SK-N-SH (cell line): ENCODE results near the gene TRPC6.

ENCODE experiments used
- EP300 ChIP-seq, 2 experiments: IDR thresholded peaks; 2 replicates each; pipeline versions ENCODE4 v1.4.0 to v1.6.1; 2012; ENCODE audit warnings: borderline replicate concordance in 1 of 2, low read depth in 1 of 2, low read length in 1 of 2
- FOXM1 ChIP-seq: IDR thresholded peaks from 2 replicates; pipeline ENCODE4 v1.4.0; 2012; ENCODE audit warnings: low read depth, mild to moderate bottlenecking
- POLR2AphosphoS5 ChIP-seq: IDR thresholded peaks from 2 replicates; pipeline ENCODE4 v1.6.1; 2012; ENCODE audit warnings: low read depth, low read length
- RAD21 ChIP-seq: IDR thresholded peaks from 2 replicates; pipeline ENCODE4 v1.6.1; 2012; ENCODE audit warnings: mild to moderate bottlenecking, low read length
- RFX5 ChIP-seq: IDR thresholded peaks from 2 replicates; pipeline ENCODE4 v1.6.1; 2012; ENCODE audit warnings: mild to moderate bottlenecking, improper control_type of control experiment, low read length
- SIN3A ChIP-seq: IDR thresholded peaks from 2 replicates; pipeline ENCODE4 v1.6.1; 2012; ENCODE audit warnings: low read depth, mild to moderate bottlenecking, low read length, moderate library complexity, borderline replicate concordance
- TEAD4 ChIP-seq: IDR thresholded peaks from 2 replicates; pipeline ENCODE4 v1.4.0; 2012; ENCODE audit warnings: mild to moderate bottlenecking, borderline replicate concordance; ENCODE audit not compliant: insufficient read depth
- YY1 ChIP-seq: IDR thresholded peaks from 2 replicates; pipeline ENCODE4 v1.4.0; 2012; ENCODE audit warnings: low read depth, mild to moderate bottlenecking
- TF ChIP-seq, protein P1 (sequence below): IDR thresholded peaks from 2 replicates; pipeline ENCODE4 v1.4.0; 2012; ENCODE audit warnings: low read depth
- TF ChIP-seq, protein P2 (sequence below): fragments of 200-600 bp; sonication (generic); IDR thresholded peaks from 2 replicates; pipeline ENCODE4 v1.6.1; 2017; ENCODE audit warnings: antibody characterized with exemption, mild to moderate bottlenecking, moderate library complexity

DNA sequence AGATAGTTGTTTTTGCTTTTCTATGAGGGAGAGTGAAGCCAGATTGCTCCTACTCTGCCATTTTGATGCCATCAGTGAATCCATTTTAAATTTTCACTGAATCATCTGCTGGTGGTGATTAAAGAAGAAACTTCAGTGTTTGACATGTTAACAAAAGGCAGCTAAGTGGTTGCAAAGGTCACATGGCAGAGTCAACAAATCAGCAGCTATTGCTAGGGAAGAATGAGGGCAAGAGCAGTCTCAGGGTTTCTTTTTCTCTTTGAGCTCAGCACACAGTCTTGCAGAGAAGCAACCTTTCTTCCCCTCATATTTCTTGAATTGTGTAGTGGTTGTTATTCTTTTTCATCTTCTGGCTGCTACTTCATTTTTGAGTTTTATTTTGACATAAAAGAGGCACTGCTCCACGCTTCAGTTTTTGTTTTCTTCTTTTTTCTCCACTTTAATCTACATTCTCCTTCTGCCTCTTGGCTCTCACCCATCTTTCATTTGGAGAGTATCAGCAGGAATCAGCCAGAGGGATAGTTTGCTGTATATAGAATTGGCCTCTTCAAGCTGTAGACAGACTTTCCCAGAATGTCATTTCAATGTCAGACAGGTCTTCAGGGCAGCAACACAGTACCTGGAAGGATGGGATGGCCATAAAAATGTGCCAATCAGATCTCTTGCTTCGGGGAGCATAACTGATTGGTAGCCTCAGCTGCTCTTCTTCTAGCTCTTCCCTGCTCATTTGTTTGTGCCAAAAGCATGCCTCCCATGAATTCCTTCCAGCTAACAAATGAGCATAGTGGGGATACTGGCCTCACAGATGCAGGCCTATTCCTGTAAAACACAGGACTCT, 153.9 kb downstream of the TRPC6 start:
- TF ChIP-seq YY1 = no peak
- TF ChIP-seq, protein P1, sequence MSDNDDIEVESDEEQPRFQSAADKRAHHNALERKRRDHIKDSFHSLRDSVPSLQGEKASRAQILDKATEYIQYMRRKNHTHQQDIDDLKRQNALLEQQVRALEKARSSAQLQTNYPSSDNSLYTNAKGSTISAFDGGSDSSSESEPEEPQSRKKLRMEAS = no peak
- no peak for TF ChIP-seq POLR2AphosphoS5
- TF ChIP-seq, protein P2, sequence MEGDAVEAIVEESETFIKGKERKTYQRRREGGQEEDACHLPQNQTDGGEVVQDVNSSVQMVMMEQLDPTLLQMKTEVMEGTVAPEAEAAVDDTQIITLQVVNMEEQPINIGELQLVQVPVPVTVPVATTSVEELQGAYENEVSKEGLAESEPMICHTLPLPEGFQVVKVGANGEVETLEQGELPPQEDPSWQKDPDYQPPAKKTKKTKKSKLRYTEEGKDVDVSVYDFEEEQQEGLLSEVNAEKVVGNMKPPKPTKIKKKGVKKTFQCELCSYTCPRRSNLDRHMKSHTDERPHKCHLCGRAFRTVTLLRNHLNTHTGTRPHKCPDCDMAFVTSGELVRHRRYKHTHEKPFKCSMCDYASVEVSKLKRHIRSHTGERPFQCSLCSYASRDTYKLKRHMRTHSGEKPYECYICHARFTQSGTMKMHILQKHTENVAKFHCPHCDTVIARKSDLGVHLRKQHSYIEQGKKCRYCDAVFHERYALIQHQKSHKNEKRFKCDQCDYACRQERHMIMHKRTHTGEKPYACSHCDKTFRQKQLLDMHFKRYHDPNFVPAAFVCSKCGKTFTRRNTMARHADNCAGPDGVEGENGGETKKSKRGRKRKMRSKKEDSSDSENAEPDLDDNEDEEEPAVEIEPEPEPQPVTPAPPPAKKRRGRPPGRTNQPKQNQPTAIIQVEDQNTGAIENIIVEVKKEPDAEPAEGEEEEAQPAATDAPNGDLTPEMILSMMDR = no peak
- TF ChIP-seq EP300 (IDR thresholded peaks at IDR 0.05; ENCODE audit: borderline replicate concordance in 1 of 2, low read depth in 1 of 2, low read length in 1 of 2) = no peak
- no peak for TF ChIP-seq FOXM1
- TF ChIP-seq RFX5 = no peak
- no peak for TF ChIP-seq TEAD4
- TF ChIP-seq RAD21 = no peak
- no peak for TF ChIP-seq SIN3A
